ENCODE results near the gene SNPH. TPM values are rescaled to one million over a fixed set of nuclear protein-coding genes. Genes with fewer than 3 reads are reported as not detected.

The SNPH gene
- total RNA-seq, 1 donor from 2014 or later = 14.2 TPM

DNA sequence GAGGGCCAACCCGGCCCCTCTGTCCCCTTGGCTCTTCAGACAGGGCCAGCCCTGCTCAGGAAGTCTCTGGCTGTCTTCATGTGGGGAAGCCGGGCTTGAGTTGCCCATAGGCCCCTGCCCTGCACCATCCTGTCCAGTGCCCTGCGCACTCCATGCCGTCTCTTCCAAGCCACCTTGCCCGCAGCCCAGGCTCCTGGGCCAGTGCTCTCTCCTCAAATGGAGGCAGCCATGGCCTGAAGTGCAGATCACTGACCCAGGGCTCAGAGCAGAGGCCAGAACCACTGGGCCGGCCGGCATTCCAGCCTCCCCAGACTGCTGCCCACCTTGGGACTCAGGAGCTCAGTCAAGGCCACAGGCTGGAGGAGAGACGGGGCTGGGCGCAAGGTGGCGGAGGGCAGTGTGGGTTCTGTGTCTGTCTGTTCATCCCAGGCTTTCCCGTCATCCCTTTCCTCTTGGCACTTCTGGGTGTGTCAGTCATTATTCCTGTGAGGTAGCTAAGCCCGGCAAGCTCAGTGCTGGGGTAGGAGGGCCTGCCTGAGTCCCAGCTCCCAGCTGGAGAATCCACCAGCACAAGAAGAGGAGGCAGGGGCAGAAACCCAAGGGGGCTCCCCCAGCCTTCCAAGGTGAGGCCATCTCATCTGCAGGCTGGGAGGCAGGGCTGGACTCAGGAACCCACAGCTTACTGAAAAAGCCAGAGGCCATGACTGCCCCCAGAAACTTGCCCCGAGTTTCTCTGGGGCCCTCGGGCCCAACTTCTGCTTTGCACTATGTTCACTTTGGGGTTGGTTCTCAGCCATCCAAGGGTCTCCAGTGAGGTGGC, 40.4 kb downstream of the SNPH start:
- no peak for DNase-seq (ENCODE audit: low read depth)

- no peak for DNase-seq (ENCODE audit: low read depth)
Measured at GRCh38 chr20:1307171-1307570, 41.1 kb downstream of the SNPH start.

GRCh38 chr20:1307571-1307971, 41.5 kb downstream of the SNPH start:
- DNase-seq (ENCODE audit: low read depth) = no peak

DNA sequence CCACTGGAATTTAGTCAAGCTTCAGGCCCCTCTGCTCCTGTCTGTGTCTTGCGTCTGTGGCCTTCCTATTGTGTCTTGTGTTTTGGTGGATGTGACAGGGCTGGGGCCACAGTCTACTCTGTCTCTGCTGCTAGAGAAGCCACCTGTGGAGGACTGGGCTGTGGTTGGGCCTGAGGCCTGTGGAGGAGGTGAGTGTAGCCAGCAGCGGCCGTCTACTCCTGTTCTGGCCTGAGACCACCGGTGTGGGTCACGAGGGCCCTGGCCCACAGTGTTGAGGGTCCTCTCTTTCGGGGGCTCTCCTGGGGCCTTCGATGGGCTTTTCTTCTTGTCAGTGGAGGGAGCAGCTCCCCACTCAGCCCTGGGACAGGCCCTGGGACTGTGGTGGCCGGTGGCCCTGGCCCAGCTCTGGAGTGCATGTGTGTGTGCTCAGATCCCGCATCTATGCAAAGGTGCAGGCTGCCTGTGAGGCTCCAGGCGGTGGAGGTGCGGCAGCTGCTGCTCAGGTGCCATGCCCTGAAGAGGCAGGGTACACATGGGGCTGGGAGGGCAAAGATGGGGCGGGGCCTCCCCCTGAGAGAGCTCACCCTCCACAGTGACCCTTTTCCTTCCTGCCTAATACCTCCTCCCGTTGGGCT, 42.1 kb downstream of the SNPH start:
- no peak for DNase-seq (ENCODE audit: low read depth)

- DNase-seq (ENCODE audit: low read depth) = no peak
Measured at GRCh38 chr20:1308702-1309095, 42.6 kb downstream of the SNPH start.

DNA sequence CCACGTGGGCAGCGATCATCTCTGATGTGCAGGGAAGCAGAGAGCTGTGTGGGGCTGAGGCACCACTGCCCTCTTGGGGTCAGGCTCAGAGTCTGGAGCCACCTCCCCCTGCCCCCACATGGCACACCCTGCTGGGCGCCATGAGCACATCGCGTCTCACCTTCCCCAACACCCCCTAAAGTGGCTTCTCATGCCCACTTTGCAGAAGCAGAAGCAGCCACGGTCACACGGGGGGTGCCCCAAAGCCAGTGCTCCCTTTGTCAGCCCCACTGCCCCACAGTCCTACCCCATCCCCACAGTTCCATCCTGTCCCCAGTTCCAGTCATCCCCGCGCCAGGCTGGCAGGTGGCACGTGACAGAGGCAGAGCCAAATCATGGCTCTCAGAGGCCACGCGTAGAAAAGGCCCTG, 43.3 kb downstream of the SNPH start:
- DNase-seq (ENCODE audit: low read depth) = no peak

- DNase-seq (ENCODE audit: low read depth) = no peak
Measured at GRCh38 chr20:1310071-1310470, 44.0 kb downstream of the SNPH start.

DNA sequence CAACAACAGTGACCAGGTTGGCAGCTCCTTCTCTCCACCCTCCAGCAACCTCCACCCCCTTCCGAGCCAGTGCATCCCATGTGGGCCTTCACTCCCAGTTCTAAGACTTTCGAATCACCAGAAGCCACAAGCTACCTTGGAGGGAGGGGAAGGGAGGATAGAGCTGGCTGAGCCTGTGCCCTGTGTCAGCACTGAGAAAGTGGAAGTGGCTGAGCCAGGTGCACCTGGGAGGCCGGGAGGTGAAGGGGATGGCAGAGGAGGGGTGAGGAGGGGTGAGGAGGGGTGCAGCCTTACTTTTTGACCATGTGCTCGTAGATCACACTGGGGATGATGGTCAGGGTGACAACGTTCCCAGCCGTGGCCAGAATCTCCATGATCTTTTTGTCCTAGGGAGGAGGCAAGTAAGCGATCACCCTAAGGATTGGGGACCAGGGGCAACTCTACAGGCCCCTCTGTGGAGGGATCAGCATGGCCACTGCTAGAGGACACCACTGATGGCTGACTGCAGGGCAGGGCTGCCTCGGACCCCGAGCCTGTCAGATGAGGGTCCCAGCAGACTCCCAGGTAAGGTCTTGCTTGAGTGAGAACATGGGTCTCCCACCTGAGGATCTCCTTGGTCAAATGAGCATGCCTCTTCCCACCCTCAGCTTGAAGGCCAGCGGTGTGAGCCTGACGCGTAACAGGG, 44.6 kb downstream of the SNPH start:
- DNase-seq (ENCODE audit: low read depth) = no peak

GRCh38 chr20:1312308-1312707, 46.2 kb downstream of the SNPH start:
- no peak for DNase-seq (ENCODE audit: low read depth)

DNA sequence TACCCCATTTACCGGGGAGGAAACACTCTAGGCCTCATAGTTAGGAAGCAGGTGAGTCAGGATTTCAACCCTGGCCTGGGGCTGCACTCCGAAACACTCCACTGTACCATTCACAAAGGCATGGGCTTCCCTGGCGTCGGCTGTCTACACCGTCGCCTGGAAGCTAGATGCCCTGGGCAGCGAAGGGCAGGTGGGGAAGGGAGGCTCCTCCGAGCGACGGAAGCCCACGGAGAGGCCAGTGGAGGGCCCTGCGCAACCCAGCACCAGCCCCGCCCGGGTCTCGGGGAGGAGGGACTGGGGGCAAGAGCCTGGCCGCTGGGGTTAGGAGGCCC, 46.8 kb downstream of the SNPH start:
- DNase-seq (ENCODE audit: low read depth) = no peak

- peak; percentile 40 for DNase-seq (ENCODE audit: low read depth)
Measured at GRCh38 chr20:1313236-1313964, 47.3 kb downstream of the SNPH start.

DNA sequence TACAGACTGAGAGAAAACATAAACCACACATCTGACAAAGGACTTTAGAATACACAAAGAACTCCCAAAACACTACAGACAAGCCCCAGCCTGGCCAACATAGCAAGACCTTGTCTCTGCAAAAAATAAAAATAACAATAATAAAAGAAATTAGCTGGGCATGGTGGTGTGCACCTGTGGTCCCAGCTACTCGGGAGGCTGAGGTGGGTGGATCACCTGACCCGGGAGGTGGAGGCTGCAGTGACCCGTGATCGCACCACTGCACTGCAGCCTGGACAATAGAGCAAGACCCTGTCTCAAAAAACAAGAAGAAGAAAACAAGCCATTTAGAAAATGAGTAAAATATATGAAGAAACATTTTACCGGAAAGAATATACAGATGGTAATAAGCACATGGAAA, 49.7 kb downstream of the SNPH start:
- DNase-seq (ENCODE audit: low read depth) = no peak

- DNase-seq (ENCODE audit: low read depth) = no peak
Measured at GRCh38 chr20:1317545-1318255, 51.6 kb downstream of the SNPH start.

DNA sequence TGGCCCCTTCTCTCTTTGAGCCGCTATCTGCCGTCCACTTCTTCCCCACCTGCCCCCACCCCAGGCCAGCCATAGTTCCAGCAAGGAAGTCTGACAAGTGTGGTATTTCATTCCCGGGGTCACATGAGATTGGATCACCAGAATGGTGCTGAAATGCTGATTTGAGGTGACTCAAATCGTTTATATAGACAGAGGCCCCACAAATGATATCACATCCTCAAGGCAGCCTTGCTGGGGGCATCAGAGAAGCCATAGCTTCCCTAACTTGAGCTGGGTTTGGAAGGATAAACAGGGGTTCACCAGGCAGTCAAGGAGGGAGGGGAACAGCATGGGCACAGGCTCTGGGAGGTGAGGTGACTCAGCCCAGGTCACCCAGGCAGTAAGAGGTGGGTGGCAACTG, 53.0 kb downstream of the SNPH start:
- DNase-seq (ENCODE audit: low read depth) = no peak

- DNase-seq (ENCODE audit: low read depth) = no peak
Measured at GRCh38 chr20:1319462-1319861, 53.4 kb downstream of the SNPH start.

GRCh38 chr20:1320016-1320415, 53.9 kb downstream of the SNPH start:
- DNase-seq (ENCODE audit: low read depth) = no peak

GRCh38 chr20:1320902-1321653, 55.0 kb downstream of the SNPH start:
- DNase-seq (ENCODE audit: low read depth) = no peak

DNA sequence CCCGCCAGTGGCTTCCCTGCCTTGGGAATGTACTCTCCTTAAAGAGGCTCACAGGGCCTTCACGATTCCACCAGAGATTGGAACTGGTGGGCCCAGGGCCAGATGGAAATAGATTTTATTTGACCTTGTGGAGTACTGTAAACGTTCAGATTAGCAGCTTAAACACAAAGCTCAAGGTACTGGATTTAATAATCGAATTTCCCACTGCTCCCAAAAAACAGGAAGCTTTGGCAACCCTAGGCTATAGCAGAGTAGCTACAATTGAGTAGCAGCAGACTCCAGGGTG, 55.5 kb downstream of the SNPH start:
- DNase-seq (ENCODE audit: low read depth) = no peak

DNA sequence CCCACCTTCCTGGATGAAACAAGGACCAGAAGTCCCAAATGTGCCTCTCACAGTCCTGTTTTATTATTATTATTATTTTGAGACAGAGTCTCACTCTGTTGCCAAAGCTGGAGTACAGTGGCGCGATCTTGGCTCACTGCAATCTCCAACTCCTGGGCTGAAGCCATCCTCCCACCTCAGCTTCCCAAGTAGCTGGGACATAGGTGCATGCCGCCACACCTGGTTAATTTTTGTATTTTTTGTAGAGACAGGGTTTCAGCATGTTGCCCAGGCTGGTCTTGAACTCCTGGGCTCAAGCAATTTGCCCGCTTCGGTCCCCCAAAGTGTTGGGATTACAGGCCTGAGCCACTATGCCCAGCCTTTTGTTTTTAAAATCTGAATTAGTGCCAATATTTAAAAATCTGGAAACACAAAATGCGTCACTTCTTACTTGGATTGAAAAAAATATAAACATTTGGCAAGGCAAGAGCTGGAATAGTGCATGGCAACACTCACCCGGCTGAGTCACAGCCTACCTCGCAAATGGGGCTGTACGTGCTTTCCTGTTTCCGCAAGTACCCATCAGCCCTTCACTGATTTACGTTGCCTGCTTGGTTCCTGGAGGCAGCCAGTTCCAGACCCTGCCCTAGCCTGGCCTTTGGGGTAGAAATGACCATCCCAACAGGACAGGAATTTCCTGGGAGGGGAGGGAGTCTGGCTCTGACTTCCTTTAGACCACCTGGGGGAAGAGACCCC, 56.6 kb downstream of the SNPH start:
- DNase-seq (ENCODE audit: low read depth) = no peak

DNA sequence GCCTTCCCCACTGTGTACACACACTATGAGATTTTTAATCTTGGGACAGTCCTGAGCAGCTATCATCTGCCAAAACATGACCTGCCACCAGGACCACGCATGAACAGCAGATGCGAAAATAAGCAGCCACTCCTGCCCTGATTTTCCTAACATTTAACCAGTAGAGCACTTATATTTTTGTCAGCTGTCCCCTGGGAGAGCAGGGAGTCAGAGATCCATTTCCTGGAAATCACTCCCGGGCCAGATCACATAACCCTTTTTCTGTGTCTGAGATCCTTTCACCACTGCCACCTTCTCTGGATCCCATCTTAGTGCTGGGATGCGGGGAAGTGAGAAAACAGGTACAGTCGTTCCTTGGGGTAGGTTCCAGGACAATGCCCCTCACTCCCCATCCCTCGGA, 57.2 kb downstream of the SNPH start:
- DNase-seq (ENCODE audit: low read depth) = no peak

All from renal cortical epithelial cell (primary cell).